WTC11 (cell line): Measurements from ENCODE around the gene RHBDD3.

Source experiments
- CTCF ChIP-seq: fragments of 200-600 bp; IDR thresholded peaks from 2 replicates; pipeline ENCODE4 v1.8.0; 2022; ENCODE audit warnings: antibody characterized with exemption
- EMX1 ChIP-seq: fragments of 250-450 bp; sonication (Bioruptor Pico); IDR thresholded peaks from 2 replicates; pipeline ENCODE4 v1.8.0; 2021; ENCODE audit warnings: mild to moderate bottlenecking
- FOXP1 ChIP-seq: sonication (generic); formaldehyde crosslinking; IDR thresholded peaks from 2 replicates; pipeline ENCODE4 v1.8.0; 2022; ENCODE audit warnings: missing genetic modification reagents, mild to moderate bottlenecking, moderate library complexity, borderline replicate concordance
- IRF1 ChIP-seq: sonication (generic); formaldehyde crosslinking; IDR thresholded peaks from 2 replicates; pipeline ENCODE4 v1.8.0; 2023; ENCODE audit warnings: missing genetic modification reagents
- SMAD4 ChIP-seq: sonication (generic); formaldehyde crosslinking; IDR thresholded peaks from 2 replicates; pipeline ENCODE4 v1.8.0; 2022; ENCODE audit warnings: mild to moderate bottlenecking, missing genetic modification reagents
- STAT6 ChIP-seq: sonication (generic); formaldehyde crosslinking; conservative IDR thresholded peaks from 2 replicates; pipeline ENCODE4 v1.8.1; 2023; ENCODE audit warnings: mild to moderate bottlenecking, low read depth, missing genetic modification reagents, moderate library complexity

GRCh38 chr22:29267858-29268510 lies at the start of gene RHBDD3, which contains the start of gene EWSR1:
- TF ChIP-seq CTCF (no peak), SMAD4 (CRISPR knock-in tag) (no peak), STAT6 (no peak), EMX1 (CRISPR knock-in tag) (no peak), IRF1 (CRISPR knock-in tag) (no peak), FOXP1 (CRISPR knock-in tag) (no peak)
